Measurements from ENCODE around the gene ACTC1.

The ACTC1 gene

GRCh38 chr15:34799149-34800101, 4.1 kb upstream of the ACTC1 start:
- no peak for DNase-seq

- no peak for DNase-seq
Measured at GRCh38 chr15:34796847-34797435, 1.6 kb upstream of the ACTC1 start.

- no peak for DNase-seq
Measured at GRCh38 chr15:34794590-34795206, 651 bp downstream of the ACTC1 start.

- DNase-seq = no peak
Measured at GRCh38 chr15:34793901-34794300, 1.4 kb downstream of the ACTC1 start.

GRCh38 chr15:34793071-34793470, 2.3 kb downstream of the ACTC1 start:
- no peak for DNase-seq

GRCh38 chr15:34791701-34792100, 3.6 kb downstream of the ACTC1 start:
- no peak for DNase-seq

- DNase-seq = no peak
Measured at GRCh38 chr15:34790121-34790520, 5.2 kb downstream of the ACTC1 start.

- no peak for DNase-seq
Measured at GRCh38 chr15:34789326-34789725, 6.0 kb downstream of the ACTC1 start.

- no peak for DNase-seq
Measured at GRCh38 chr15:34786206-34786605, 9.1 kb downstream of the ACTC1 start.

GRCh38 chr15:34783991-34784390, 11.4 kb downstream of the ACTC1 start:
- DNase-seq = no peak

GRCh38 chr15:34783431-34783830, 11.9 kb downstream of the ACTC1 start:
- DNase-seq = no peak

- no peak for DNase-seq
Measured at GRCh38 chr15:34782901-34783300, 12.4 kb downstream of the ACTC1 start.

- DNase-seq = no peak
Measured at GRCh38 chr15:34780725-34781124, 14.6 kb downstream of the ACTC1 start.

GRCh38 chr15:34776606-34777105, 18.7 kb downstream of the ACTC1 start:
- no peak for DNase-seq

GRCh38 chr15:34773917-34774316, 21.4 kb downstream of the ACTC1 start:
- no peak for DNase-seq

- no peak for DNase-seq
Measured at GRCh38 chr15:34773013-34773412, 22.3 kb downstream of the ACTC1 start.

- no peak for DNase-seq
Measured at GRCh38 chr15:34772312-34772711, 23.0 kb downstream of the ACTC1 start.

GRCh38 chr15:34769711-34770110, 25.6 kb downstream of the ACTC1 start:
- DNase-seq = no peak

GRCh38 chr15:34768530-34768929, 26.8 kb downstream of the ACTC1 start:
- no peak for DNase-seq

GRCh38 chr15:34765741-34766140, 29.6 kb downstream of the ACTC1 start:
- no peak for DNase-seq

- DNase-seq = no peak
Measured at GRCh38 chr15:34760909-34761308, 34.4 kb downstream of the ACTC1 start.

GRCh38 chr15:34759992-34760391, 35.4 kb downstream of the ACTC1 start:
- no peak for DNase-seq

- no peak for DNase-seq
Measured at GRCh38 chr15:34759347-34759746, 36.0 kb downstream of the ACTC1 start.

- DNase-seq = no peak
Measured at GRCh38 chr15:34757262-34757661, 38.1 kb downstream of the ACTC1 start.
